ENCODE results near the gene ZDHHC1. TPM values are rescaled to one million over a fixed set of nuclear protein-coding genes. Genes with fewer than 3 reads are reported as not detected.

The ZDHHC1 gene
- total RNA-seq, 4 donors from 2014 or later = 2.5 to 11.1 (median 3.8) TPM

DNA sequence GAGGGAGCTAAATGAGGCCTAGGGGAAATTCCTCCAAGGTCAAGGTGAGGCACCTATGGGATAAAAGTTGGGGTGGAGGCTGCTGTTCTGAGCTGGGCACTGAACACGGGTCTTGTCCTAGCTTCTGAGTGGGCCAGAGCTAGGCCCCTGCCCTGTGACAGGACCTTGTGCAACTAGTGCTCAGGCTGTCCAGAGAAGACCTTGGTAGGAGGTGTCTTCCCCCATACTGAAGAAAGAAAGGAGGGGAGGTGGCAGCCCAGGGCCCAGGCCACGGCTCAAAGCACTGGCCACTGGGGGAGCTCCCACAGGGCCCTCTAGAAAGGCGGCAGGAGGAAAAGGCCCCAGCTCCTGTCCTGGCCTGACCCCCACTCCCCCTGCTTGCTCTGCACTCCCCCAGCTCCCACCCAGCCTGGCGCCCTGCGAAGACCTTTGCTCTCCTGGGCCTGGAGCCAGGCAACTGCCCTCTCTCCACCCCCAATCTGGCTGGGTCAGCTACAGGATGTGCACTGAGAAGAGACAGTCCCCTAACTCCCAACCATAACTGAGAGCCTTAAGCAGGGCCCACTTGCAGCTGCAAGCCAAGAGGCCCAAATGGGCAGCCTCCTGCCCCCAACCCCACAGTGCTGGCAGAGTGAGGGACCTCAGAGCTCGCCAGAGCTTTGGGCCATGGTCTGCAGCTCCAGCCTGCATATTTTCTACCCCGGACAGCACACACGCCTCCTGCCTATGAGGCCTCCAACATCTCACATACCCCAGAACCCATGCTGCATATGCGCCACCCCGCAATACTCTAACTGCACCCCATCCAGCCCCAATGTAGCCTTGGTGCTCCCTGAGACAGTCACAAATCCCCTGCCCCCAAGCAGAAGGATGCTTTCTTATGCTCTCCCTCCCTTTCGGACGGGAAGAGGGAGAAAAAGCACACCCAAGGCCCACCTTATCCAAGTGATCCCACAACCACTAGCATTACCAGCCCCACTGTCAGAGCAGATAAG lies 29.9 kb upstream of the ZDHHC1 start:
- no peaks in the 10 kb centered on the region for H3K27me3 ChIP-seq
- peaks cover 22 to 95% (median 53%) of the 10 kb centered on the region in 3 donors for H3K4me1 ChIP-seq
- no peak for DNase-seq
- H3K9me3 ChIP-seq = no peaks in the 10 kb centered on the region
- H3K36me3 ChIP-seq = peaks cover 9 to 93% (median 20%) of the 10 kb centered on the region in 3 donors
- H3K4me3 ChIP-seq = no peak overlapping the region
- intact Hi-C loops (cut with DNase I) = no loop called here
- no peak for TF ChIP-seq POLR2A (IDR thresholded peaks at IDR 0.05)
- TF ChIP-seq, protein P1, sequence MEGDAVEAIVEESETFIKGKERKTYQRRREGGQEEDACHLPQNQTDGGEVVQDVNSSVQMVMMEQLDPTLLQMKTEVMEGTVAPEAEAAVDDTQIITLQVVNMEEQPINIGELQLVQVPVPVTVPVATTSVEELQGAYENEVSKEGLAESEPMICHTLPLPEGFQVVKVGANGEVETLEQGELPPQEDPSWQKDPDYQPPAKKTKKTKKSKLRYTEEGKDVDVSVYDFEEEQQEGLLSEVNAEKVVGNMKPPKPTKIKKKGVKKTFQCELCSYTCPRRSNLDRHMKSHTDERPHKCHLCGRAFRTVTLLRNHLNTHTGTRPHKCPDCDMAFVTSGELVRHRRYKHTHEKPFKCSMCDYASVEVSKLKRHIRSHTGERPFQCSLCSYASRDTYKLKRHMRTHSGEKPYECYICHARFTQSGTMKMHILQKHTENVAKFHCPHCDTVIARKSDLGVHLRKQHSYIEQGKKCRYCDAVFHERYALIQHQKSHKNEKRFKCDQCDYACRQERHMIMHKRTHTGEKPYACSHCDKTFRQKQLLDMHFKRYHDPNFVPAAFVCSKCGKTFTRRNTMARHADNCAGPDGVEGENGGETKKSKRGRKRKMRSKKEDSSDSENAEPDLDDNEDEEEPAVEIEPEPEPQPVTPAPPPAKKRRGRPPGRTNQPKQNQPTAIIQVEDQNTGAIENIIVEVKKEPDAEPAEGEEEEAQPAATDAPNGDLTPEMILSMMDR (IDR thresholded peaks at IDR 0.05) = no peak
- H3K27ac ChIP-seq = peak overlapping the region in 3 of 4 donors; percentile 11 to 33 (median 11)
- 82 to 85% methylated on average over 10 to 11 of the region's 12 CpGs for WGBS, 2 donors

GRCh38 chr16:67445441-67445912 lies 29.2 kb upstream of the ZDHHC1 start:
- H3K4me3 ChIP-seq = no peak overlapping the region
- intact Hi-C loops (cut with DNase I) = no loop called here
- H3K36me3 ChIP-seq = peaks cover 4 to 92% (median 20%) of the 10 kb centered on the region in 3 donors
- H3K9me3 ChIP-seq = no peaks in the 10 kb centered on the region
- no peak for DNase-seq
- no peaks in the 10 kb centered on the region for H3K27me3 ChIP-seq
- WGBS, 2 donors = 60% methylated on average over 1 of the region's 3 CpGs; no CpG with 5 or more reads in 1 of the 2 donors
- TF ChIP-seq POLR2A (IDR thresholded peaks at IDR 0.05) = no peak
- TF ChIP-seq, protein P1 (IDR thresholded peaks at IDR 0.05) = no peak
- H3K27ac ChIP-seq = peak overlapping the region in 2 of 4 donors; percentile 11
- peaks cover 28 to 95% (median 47%) of the 10 kb centered on the region in 3 donors for H3K4me1 ChIP-seq

- peaks cover 28 to 92% (median 47%) of the 10 kb centered on the region in 3 donors for H3K4me1 ChIP-seq
- TF ChIP-seq, protein P1 (IDR thresholded peaks at IDR 0.05) = no peak
- no peak for TF ChIP-seq POLR2A (IDR thresholded peaks at IDR 0.05)
- no peaks in the 10 kb centered on the region for H3K27me3 ChIP-seq
- intact Hi-C loops (cut with DNase I) = no loop called here
- H3K4me3 ChIP-seq = no peak overlapping the region
- peaks cover 6 to 92% (median 20%) of the 10 kb centered on the region in 3 donors for H3K36me3 ChIP-seq
- H3K27ac ChIP-seq = peak overlapping the region in 1 of 4 donors; percentile 11
- DNase-seq = no peak
- no peaks in the 10 kb centered on the region for H3K9me3 ChIP-seq
- 85% methylated on average over 6 to 7 of the region's 7 CpGs for WGBS, 2 donors
Observed at GRCh38 chr16:67445126-67445426, 28.8 kb upstream of the ZDHHC1 start.

DNA sequence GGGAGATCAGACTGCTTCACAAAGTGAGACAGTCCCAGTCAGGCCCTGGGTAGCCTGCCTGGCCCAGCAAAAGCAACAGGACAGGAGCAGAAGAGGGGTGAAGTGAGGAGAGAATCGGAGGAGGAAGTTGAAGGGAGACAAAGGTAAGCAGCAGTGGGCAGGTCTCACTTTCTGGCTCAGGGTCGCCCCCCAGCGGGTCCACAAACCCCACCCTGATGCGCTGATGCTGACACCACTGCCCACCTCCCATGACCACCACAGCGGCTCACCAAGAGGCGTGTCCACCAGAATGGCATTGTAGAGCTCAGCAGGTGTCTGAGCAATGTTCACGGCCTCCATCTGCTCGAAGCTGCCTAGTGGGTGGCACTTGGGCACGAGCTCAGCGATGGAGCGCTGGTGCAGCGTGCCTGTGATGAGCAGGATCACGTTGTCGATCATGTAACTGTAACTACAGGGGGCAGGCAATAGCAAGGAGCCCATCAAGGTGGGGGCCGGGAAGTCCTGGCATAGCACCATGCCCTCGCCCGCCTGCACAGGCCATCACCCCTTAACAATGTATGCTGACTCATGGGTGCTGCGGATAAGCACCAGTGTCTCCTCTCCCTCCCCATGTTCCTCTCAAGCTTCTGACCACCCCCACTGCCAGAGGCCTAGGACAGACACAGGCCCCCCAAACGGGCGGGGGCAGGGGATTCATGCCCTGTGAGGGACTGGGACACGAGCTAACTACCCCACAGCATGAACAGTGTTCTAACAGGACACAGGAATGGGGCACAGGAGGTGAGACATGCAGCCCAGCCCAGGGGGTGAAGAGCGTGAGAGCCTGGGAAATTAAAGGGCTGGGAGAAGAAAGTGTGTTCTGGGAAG lies 28.2 kb upstream of the ZDHHC1 start:
- 75 to 91% methylated on average over 6 to 13 of the region's 22 CpGs for WGBS, 2 donors
- intact Hi-C loops (cut with DNase I) = no loop called here
- no peak overlapping the region for H3K4me3 ChIP-seq
- H3K27ac ChIP-seq = peak overlapping the region in 1 of 4 donors; percentile 69
- H3K36me3 ChIP-seq = peaks cover 8 to 92% (median 20%) of the 10 kb centered on the region in 3 donors
- H3K9me3 ChIP-seq = no peaks in the 10 kb centered on the region
- TF ChIP-seq, protein P1 (IDR thresholded peaks at IDR 0.05) = no peak
- TF ChIP-seq POLR2A (IDR thresholded peaks at IDR 0.05) = no peak
- peaks cover 28 to 88% (median 47%) of the 10 kb centered on the region in 3 donors for H3K4me1 ChIP-seq
- no peaks in the 10 kb centered on the region for H3K27me3 ChIP-seq
- no peak for DNase-seq
